OCI-LY7 (cell line): ENCODE measurements around the gene CPXM1.
A peak's percentile ranks its signal among the peaks of the same experiment; 100 is the strongest.

Source experiments
- EZH2phosphoT487 ChIP-seq: fragments of 200-600 bp; sonication (generic); IDR thresholded peaks from 2 replicates; pipeline ENCODE4 v1.6.1; 2018; ENCODE audit warnings: low read depth, borderline replicate concordance, mild to moderate bottlenecking, mixed run types, antibody characterized with exemption, low read length, moderate library complexity, mixed read lengths
- TF ChIP-seq, protein P1 (sequence below): fragments of 200-600 bp; sonication (generic); conservative IDR thresholded peaks from 2 replicates; pipeline ENCODE4 v1.5.1; 2014; ENCODE audit warnings: mild to moderate bottlenecking, antibody characterized with exemption, low read length, moderate library complexity, mixed read lengths

GRCh38 chr20:2780948-2781347 lies 19.5 kb downstream of the CPXM1 start:
- TF ChIP-seq EZH2phosphoT487 = no peak
- TF ChIP-seq, protein P1, sequence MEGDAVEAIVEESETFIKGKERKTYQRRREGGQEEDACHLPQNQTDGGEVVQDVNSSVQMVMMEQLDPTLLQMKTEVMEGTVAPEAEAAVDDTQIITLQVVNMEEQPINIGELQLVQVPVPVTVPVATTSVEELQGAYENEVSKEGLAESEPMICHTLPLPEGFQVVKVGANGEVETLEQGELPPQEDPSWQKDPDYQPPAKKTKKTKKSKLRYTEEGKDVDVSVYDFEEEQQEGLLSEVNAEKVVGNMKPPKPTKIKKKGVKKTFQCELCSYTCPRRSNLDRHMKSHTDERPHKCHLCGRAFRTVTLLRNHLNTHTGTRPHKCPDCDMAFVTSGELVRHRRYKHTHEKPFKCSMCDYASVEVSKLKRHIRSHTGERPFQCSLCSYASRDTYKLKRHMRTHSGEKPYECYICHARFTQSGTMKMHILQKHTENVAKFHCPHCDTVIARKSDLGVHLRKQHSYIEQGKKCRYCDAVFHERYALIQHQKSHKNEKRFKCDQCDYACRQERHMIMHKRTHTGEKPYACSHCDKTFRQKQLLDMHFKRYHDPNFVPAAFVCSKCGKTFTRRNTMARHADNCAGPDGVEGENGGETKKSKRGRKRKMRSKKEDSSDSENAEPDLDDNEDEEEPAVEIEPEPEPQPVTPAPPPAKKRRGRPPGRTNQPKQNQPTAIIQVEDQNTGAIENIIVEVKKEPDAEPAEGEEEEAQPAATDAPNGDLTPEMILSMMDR = peak; percentile 52; the same call in 1 of the 2 replicates
